HG03095 (cell line): ENCODE data around the gene ALKBH1.
A peak's percentile ranks its signal among the peaks of the same experiment; 100 is the strongest.
"Not testable (repeated sequence)": the region's sequence is repeated elsewhere in the genome, so short reads cannot be mapped to it uniquely, and the experiment has no call there.

Experiments
- ATAC-seq: cut with Tn5 transposase; IDR thresholded peaks from one replicate; pipeline ENCODE4 v1.9.1; 2021; ENCODE audit warnings: moderate library complexity; ENCODE audit not compliant: unreplicated experiment

ALKBH1 gene, protein sequence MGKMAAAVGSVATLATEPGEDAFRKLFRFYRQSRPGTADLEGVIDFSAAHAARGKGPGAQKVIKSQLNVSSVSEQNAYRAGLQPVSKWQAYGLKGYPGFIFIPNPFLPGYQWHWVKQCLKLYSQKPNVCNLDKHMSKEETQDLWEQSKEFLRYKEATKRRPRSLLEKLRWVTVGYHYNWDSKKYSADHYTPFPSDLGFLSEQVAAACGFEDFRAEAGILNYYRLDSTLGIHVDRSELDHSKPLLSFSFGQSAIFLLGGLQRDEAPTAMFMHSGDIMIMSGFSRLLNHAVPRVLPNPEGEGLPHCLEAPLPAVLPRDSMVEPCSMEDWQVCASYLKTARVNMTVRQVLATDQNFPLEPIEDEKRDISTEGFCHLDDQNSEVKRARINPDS

DNA sequence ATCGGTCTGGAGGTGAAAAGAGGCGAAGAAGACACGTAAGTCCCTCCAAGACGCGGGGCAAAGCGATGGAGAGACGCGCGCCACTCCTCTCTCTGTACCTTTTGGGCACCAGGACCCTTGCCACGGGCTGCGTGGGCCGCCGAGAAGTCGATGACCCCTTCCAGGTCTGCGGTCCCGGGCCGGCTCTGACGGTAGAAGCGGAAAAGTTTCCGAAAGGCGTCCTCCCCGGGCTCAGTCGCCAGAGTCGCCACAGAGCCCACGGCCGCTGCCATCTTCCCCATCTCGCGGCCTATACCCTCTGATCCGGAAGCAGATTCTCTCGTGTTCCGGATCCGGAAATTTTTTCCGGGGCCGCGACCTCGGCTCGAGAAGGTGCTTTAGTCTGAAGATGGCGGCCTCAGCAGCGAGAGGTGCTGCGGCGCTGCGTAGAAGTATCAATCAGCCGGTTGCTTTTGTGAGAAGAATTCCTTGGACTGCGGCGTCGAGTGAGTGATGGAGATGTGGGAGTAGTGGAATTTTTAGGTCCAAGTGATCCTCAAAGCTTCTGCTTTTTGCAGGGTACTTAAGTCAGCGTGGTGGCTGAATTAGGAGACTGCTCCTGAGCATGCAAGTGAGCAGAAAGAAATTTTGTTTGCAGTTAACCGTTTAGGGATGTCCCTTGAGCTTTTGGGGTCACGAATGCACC lies at the start of gene ALKBH1, which contains the start of gene SLIRP:
TSS of gene ALKBH1 (minus strand) at position 300 of the 685 bp plus-strand sequence. CDS start at position 281, 19 bp downstream.
TSS of gene SLIRP (plus strand) at position 380 of the 685 bp plus-strand sequence. CDS start at position 389, 9 bp downstream.
- peak; percentile 99 for ATAC-seq

DNA sequence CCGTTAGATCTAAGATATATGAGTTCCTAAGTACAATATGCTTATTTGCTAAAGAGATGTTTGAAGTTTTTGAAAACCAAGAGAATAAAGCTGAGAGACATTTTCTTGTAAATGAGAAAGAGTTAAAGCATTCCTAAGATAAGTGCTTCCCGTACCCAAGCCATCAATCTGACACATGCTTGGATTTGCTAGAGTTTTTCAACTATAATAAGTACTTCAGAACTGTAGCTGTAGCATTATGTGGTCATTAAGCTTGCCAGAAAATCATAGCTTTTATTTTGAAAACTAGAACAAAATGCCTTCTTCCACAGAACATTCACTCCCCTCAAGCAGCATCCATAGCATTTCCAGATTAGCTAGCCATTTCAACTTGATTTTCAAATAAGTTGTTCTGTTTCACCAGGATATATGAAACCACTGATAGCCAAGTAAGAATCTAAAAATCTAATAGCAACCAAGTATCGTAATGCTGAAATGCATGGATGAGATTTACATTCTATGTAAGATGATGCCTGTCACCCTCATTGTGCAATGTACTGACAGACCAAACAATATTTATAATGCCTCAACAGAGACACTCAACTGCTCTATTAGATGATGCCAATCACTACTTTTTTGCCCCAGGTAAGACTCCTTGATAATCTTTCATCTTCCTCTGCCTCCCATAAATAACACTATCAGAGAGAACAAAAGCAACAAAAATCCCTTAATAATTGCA lies 45.1 kb upstream of the ALKBH1 start:
- ATAC-seq = no peak

DNA sequence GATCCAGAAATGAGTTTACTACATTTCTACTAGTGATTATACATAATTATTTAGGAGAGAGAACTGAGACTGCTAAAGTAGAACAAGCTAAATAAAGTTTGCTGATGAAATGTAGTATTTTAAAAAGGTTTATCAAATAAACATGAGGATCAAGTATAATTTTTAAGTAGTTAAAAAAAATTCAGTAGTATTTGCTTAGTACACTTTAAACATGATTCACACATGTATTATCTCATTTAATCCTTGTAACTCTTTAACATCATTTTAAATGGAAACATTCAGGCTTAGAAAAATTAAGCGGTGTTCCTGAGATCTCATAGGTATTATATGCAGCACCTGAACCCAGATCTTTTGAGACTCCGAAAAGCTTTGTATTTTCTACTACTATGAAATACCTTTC lies 44.4 kb upstream of the ALKBH1 start:
- no peak for ATAC-seq

DNA sequence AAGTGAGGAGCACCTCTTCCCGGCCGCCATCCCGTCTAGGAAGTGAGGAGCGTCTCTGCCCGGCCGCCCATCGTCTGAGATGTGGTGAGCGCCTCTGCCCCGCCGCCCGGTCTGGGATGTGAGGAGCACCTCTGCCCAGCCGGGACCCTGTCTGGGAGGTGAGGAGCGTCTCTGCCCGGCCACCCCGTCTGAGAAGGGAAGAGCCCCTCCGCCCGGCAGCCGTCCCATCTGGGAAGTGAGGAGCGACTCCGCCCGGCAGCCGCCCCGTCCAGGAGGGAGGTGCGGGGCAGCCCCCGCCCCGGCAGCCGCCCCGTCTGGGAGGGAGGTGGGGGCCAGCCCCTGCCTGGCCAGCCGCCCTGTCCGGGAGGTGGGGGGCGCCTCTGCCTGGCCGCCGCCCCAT lies 39.6 kb upstream of the ALKBH1 start:
- ATAC-seq = not testable (repeated sequence)

DNA sequence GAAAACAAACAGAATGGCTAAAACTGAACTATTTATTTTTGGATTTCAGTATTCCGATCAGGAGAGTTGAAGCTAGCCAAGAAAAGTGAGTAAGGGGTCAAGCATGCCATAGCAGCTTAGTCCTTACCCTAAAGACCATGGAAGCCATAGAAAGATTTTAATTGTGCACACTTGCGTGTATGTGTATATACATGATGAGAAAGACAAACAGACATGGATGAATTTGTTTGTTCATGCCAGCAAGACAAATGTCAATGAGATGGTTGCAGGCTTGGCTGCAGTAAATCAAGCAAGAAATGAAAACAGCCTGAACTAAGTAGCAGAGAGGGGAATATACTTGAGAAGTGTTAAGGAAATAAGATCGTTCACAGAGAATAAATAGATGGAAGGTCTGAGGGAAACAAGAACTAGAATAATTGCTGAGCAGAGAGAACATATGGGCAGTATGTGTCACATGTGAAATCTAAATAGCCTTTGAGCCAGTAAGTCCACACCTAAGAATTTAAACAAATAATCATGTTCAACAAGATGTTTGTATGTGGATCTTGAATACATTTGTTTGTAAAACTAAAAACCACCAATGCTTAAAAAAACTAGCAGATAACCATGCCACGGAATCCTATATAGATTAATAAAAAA lies 38.4 kb upstream of the ALKBH1 start:
- ATAC-seq = no peak

DNA sequence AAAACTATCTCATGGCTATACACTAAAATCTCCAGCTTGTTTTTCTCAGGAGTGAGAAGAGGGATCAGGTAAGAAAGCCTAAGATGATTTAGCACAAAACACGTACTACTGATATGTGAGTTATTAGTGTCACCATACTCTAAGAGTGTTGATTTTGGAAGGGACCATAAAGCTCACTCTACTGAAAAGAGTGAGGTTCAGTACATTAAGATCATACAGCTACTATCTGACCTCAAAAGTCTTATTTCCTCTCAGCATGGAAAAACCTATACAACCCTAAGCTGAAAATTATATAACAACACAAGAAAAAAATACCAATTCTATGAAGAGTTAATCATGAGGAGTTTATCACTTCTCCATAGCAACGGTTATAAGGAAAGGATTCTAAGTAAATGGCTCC lies 33.6 kb upstream of the ALKBH1 start:
- ATAC-seq = no peak

DNA sequence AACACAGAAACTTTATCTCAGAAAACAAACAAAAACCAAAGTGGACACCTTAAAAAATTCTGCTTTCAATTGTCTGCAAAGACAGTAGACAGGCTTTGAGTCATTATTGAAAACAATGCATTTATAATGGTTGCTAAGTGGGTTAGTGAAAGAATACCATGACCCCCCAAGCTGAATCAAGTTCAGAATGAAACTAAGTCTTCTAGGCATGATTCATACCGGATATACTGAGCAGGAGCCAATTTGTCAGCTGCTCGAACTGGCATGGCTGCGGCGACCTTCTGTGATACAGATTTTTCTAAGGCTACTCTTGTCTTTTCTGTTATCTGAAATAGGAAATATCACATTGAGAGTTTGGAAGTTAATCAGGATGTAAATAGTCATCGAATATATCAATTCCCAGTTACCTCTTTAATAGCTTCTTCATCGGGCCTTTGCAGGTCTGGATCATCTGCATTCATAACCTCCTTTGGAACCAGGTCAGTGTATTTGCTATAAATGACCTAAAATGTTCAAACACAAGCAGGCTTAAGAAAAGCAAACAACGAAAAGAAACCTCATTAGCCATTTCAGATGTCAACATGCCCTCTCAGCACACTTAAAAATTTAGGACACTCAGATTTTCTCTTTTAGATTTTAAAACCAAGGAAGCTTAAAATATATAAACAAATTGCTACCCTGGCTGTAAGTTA lies 30.9 kb upstream of the ALKBH1 start:
- no peak for ATAC-seq

DNA sequence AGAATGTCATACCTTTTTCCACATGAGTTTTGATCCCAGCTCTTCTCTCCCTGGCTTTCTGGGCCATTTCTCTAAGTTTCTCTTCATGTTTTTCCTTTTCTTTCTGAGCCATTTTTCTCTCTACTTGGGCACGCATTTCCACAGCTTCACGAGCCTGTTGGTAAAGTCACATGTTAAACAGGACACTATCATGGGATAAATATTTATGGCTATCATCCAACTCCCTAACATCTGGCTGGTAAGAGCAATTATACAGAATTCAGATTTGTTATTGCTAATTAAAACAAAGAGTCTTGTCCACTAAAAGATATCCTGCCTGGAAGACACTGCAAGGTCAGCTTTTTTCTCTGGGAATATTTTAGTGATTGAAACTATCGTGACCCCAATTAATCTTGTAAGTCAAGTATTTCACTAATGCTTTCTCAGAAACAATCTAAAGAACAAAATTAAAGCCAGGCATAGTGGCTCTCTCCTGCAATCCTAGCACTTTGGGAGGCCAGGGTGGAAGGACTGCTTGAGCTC lies 23.2 kb upstream of the ALKBH1 start:
- ATAC-seq = no peak

DNA sequence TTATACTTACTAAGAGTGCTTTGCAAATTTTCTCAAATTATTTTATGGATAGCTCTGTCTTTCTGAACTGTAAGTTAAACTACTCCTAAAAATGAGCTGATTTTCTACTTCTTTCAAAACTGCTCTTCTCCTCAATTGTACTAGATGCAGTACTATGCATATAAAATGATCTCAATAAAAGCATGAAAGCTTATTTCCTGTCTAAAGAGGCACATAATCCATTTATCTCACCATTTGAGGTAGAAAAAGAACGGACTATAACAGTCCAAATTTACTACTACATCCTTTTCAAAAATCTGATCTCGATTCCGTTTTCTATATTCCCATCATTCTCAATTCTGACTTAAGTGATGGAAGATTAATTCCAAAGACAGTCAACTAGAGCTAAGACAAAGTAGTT lies 14.5 kb upstream of the ALKBH1 start:
- ATAC-seq = no peak

DNA sequence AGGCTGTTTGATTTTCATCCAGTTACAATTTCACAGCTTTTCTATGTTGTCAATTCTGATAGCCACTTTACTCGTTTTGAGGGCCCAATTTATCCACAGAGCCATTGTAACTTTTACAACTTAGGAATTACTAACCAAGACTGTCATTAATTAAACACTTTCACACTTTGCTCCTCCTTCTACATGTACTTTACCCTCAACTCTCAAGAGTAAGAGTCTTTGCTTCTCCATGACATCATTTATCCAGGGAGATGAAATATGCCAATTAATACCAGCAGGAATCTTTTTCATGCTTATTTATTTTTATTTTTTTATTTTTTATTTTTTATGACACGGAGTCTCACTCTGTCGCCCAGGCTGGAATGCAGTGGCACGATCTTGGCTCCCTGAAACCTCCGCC lies 13.6 kb upstream of the ALKBH1 start:
- ATAC-seq = no peak

DNA sequence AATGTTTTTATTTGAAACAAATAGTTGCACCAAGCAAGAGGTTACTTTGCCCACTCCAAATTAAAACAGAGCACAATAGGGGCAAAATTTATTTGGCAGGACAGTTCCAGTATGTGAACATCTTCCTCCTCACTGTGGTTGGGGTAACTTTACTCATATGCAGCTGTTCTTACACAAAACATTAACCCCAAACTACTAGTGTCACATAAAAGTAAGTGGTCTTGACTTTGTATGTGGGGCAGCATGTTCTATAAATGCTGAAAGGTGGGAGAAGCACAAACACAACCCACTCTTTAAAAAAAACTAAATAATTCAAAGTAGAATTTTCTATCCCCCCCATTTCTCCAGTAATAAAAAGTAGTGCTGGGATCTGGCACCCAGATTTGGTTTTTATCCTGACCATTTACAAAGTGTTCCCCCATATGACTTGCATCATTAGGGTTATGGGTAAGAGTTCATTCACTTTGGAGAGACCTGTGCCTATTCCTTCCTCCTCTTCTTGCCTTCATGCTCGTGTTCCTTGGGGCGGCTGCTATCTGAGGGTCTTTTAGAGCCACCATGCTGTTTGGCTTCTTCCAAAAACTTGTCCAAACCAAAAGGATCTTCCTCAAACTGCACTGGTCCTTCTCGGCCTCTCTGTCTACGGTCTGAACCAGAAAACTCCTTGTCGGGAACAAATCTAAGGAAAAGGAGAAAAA lies 9.9 kb upstream of the ALKBH1 start:
- ATAC-seq = no peak

DNA sequence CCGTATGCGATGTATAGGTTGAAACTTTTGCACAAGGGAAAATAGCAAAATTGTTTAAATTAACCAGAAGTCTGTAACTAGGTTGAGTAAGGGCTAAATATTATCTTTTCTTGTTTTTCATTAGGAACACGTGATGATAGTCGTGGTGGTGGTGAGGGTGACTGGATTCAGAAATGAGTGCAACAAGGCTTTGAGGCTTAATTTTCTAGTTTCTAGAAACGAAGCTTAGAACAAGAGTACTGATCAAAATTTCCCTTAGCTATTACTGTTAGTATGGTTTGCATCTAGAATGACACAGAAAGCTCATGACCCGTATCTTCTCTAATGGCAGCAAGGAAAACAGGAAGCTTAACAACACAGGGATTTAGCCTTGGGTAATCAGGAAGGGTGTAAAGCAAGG lies 7.1 kb upstream of the ALKBH1 start:
- no peak for ATAC-seq

DNA sequence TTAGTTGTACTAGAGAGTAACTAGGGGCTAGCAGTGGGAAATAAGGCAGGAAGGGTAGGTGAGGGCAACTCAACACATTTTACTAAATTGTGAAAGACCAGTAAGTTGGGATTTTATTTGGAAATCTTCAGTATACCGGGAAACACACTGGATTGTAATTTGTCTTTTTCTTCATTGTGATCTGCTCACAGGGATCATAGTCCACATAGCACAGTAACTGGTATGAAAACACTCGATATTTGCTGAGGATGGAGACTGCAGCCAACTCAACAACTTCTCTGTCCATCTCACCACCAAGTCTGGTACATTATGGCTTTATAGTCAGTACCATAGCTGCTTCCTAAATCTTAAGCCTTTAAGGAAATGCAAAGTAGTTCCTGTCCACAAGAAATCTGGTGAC lies 2.5 kb upstream of the ALKBH1 start:
- ATAC-seq = no peak

DNA sequence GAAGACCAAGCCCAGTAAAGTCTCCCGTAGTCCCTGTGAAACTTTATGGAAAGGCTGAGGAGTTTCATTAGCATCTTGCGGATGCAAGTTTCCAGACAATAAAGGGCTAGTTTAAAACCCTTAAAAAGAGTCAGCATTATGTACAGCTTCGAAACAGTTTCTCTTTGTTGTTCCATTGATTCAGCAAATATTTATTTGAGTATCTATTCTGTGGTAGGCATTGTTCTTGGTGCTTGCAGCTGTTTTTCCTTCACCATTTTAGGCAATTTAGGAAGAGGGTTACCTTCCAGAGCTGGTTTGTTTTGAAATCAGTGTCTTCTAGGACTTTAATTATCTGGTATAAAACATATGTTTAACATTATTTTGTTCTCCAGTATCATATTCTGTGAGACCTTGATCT lies 1.6 kb upstream of the ALKBH1 start:
- ATAC-seq = no peak

DNA sequence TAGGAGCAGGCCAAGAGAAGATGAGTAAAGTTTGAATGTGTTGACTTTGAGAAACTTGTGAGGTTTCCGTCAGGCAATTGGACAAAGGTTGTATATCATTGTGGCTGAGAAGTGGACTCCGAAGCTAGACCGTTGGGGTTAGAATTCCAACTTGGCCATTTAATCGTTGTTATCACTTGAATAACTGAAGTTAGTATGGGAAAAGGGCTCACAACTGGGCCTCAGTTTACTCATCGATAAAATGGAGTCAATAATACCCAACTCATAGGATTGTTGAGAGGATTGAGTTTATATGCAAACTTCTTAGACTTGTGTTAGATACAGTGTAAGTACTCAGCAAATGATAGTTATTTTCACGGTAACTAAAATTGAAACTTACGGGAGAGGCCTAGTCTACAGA lies 926 bp upstream of the ALKBH1 start:
- no peak for ATAC-seq

DNA sequence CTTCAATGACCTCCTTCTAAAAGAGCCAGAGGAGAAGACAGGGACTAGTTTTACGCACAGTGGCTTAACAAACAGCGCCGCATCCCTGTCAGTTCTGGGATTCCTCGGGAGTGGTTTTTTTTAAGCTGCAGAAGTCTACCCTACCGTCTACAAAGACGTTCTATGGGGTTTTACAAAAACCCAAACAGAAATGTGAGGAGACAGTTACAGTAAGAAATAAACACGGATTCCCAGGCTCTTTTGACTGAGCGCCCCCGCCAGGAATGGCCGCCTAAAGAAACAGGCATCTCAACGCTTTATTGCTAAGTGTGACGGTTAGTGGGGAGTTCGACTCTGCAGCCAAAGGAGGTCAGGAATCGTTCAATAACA lies 484 bp downstream of the ALKBH1 start:
- peak; percentile 13 for ATAC-seq

DNA sequence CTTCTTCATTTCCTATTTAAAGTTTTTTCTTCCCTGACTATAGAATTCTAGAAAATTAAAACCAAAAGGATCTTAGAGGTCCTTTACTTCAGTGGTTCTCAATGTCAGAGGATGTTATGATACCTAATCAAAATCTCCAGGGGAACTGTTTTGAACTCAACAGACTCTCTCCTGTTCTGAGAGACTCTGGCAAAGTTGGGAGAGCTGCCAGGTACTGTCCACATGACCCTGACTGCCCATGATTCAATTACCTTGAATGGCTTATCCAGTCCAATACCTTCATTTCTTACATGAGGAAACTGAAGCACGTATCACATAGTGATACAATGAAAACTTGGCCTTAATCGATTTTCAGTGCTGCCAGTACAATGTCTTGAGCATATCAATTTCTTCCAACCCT lies 16.6 kb downstream of the ALKBH1 start:
- ATAC-seq = no peak

DNA sequence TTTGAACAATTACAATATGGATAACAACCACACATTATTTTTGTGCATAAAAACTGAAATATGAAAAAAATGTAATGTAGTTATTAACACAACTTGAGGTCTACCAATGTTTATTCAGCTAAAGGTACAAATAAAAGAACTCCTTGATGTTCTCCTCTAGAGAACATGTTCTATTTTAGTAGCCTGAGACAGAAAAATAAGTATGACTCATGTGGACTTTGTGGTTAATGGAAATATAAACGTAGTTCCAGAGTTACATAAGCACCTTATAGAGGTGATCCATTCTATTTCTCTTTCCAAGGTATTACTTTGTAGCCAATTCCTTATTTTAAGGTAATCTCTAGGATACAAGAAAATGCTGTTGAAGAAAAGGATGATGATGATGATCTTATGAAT lies 25.7 kb downstream of the ALKBH1 start:
- no peak for ATAC-seq

DNA sequence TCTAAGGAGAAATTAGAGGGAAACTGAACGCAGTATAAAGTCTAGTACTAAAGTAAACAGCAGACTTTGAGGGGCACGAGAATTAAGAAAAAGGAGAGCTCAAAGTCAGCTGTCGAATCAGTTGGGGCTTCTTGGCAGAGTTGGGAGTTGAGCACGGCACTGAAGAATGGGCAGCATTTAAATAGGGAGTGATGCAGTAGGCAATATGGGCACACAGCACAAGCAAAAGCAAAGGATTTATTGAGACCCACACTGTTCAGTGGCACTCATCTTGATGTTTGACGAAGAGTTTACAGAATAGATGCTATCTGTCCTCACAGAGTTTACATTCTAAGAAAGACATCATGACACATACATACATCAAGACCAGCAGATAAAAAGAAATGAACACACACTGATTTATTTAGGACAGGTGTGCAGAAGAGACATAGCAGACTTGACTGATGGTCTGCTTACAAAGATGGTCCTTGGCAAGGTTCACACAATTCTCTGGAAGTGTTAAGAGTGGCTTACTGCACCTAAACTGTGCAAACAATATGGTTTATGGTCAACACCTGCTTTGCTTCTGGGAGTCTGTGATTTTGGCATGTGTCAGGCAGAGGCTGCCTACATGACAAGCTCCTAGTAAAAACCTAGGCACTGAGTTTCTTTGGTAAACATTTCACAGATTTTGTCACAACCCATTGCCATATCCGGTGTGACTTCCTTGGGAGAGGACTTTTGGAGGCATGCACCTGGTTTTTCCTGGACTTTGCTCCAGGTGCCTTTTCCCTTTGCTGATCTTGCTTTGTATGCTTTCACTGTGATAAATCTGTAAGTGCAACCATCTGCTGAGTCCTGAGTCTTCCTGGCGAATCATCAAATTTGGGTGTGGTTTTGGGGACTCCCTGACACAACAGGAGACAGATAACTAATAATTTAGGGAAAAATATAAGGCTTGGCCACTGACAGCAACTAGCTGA lies 26.3 kb downstream of the ALKBH1 start:
- ATAC-seq = no peak
